Chondrocyte (in vitro differentiated cells): ENCODE results near the gene CLIC4. TPM values are rescaled to one million over a fixed set of nuclear protein-coding genes. Genes with fewer than 3 reads are reported as not detected.

Experiments
- DNase-seq: peaks from one replicate; pipeline ENCODE4 v3.0.0; 2021; ENCODE audit warnings: mixed read lengths, low spot score
- H3K27ac Mint-ChIP-seq: one replicate; pipeline ENCODE4 v1.8.0; 2021; ENCODE audit warnings: mild to moderate bottlenecking, moderate library complexity, mixed read lengths; ENCODE audit not compliant: unreplicated experiment
- H3K27me3 Mint-ChIP-seq: 2 replicates; pipeline ENCODE4 v1.8.0; 2021; ENCODE audit warnings: low read depth, mixed read lengths
- H3K36me3 Mint-ChIP-seq: 2 replicates; pipeline ENCODE4 v1.8.0; 2021; ENCODE audit warnings: low read depth, mixed read lengths
- H3K4me1 Mint-ChIP-seq: 2 replicates; pipeline ENCODE4 v1.8.0; 2021; ENCODE audit warnings: low read depth, mild to moderate bottlenecking, mixed read lengths
- H3K4me3 Mint-ChIP-seq: one replicate; pipeline ENCODE4 v1.8.0; 2021; ENCODE audit warnings: mild to moderate bottlenecking, moderate library complexity, mixed read lengths; ENCODE audit not compliant: unreplicated experiment
- H3K9me3 Mint-ChIP-seq: 2 replicates; pipeline ENCODE4 v1.8.0; 2021; ENCODE audit warnings: low read depth, mixed read lengths
- total RNA-seq: library from RNA; stranded (reverse); gene quantifications from 3 replicates; pipeline ENCODE4 v1.2.1, GENCODE V29; 2021
- TF ChIP-seq, protein P1 (sequence below): fragments of 200-600 bp; sonication (generic); IDR thresholded peaks from 2 replicates; pipeline ENCODE4 v1.5.0; 2021; ENCODE audit warnings: antibody characterized with exemption, mild to moderate bottlenecking, moderate library complexity

The CLIC4 gene
- total RNA-seq, 1 donor from 2014 or later, result 411 TPM

DNA sequence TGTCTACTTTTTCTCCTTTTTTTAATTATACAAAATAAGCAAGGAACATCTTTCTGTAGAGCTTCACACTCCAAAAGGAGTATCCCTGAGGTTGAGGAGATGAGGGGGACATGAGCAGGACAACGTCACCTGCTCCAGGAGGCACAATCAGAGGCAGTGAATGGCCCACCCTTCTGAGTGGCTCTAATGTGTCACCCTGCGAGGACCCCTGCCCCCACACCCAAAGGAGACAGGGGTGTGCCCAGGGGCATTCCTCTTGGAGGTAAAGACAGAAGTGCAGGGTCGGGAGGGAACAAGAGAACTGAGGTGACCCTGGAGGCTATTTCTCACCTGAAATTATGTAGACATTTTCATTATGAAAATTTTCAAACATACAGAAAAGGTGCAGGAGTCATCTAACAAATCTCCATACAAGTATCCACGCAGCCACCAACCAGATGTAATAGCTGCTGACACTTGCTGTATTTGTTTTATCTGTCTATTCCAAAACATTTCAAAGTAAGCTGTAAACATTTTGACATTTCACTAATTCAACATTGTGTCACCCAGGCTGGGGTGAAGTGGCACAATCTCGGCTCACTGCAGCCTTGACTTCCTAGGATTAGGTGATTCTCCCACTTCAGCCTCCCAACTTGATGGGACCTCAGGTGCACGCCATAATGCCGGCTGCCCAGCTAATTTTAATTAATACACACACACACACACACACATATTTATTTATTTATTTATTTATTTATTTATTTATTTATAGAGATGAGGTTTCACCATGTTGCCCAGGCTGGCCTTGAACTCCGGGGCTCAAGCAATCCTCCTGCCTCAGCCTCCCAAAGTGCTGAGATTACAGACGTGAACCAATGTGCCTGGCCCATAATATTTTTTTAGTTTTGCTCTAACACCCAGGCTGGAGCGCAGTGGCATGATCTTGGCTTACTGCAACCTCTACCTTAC, 114.1 kb downstream of the CLIC4 start:
- no peaks in the 10 kb centered on the region for H3K36me3 Mint-ChIP-seq
- peaks cover under 1% of the 10 kb centered on the region for H3K4me1 Mint-ChIP-seq
- H3K27ac Mint-ChIP-seq, result no peak overlapping the region
- DNase-seq, result no peak
- no peaks in the 10 kb centered on the region for H3K27me3 Mint-ChIP-seq
- TF ChIP-seq, protein P1, sequence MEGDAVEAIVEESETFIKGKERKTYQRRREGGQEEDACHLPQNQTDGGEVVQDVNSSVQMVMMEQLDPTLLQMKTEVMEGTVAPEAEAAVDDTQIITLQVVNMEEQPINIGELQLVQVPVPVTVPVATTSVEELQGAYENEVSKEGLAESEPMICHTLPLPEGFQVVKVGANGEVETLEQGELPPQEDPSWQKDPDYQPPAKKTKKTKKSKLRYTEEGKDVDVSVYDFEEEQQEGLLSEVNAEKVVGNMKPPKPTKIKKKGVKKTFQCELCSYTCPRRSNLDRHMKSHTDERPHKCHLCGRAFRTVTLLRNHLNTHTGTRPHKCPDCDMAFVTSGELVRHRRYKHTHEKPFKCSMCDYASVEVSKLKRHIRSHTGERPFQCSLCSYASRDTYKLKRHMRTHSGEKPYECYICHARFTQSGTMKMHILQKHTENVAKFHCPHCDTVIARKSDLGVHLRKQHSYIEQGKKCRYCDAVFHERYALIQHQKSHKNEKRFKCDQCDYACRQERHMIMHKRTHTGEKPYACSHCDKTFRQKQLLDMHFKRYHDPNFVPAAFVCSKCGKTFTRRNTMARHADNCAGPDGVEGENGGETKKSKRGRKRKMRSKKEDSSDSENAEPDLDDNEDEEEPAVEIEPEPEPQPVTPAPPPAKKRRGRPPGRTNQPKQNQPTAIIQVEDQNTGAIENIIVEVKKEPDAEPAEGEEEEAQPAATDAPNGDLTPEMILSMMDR, result no peak
- H3K9me3 Mint-ChIP-seq, result no peaks in the 10 kb centered on the region
- no peak overlapping the region for H3K4me3 Mint-ChIP-seq

DNA sequence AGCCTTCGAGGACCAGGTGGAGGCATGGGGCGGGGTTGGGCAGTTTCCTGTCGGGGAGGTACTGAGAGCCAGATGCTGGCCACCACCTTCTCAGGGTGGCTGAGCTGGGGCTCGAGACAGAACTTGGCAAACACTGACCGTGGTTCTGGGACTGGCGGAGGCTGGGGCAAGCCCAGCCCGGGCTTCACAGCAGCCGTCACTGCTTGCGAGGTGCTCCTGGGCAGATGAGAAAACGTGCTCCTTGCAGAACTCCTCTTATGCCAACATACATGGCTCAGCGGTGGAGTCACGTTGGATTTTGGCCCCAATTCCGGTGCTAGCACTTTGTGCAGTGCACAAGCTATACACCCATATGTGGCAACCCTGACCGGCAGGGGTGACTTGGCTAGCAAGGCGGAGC, 115.6 kb downstream of the CLIC4 start:
- Mint-ChIP-seq H3K4me1 (peaks cover 4% of the 10 kb centered on the region), H3K36me3 (no peaks in the 10 kb centered on the region), H3K4me3 (no peak overlapping the region), H3K9me3 (no peaks in the 10 kb centered on the region), H3K27ac (no peak overlapping the region), H3K27me3 (no peaks in the 10 kb centered on the region)
- no peak for DNase-seq
- TF ChIP-seq, protein P1, result no peak

DNA sequence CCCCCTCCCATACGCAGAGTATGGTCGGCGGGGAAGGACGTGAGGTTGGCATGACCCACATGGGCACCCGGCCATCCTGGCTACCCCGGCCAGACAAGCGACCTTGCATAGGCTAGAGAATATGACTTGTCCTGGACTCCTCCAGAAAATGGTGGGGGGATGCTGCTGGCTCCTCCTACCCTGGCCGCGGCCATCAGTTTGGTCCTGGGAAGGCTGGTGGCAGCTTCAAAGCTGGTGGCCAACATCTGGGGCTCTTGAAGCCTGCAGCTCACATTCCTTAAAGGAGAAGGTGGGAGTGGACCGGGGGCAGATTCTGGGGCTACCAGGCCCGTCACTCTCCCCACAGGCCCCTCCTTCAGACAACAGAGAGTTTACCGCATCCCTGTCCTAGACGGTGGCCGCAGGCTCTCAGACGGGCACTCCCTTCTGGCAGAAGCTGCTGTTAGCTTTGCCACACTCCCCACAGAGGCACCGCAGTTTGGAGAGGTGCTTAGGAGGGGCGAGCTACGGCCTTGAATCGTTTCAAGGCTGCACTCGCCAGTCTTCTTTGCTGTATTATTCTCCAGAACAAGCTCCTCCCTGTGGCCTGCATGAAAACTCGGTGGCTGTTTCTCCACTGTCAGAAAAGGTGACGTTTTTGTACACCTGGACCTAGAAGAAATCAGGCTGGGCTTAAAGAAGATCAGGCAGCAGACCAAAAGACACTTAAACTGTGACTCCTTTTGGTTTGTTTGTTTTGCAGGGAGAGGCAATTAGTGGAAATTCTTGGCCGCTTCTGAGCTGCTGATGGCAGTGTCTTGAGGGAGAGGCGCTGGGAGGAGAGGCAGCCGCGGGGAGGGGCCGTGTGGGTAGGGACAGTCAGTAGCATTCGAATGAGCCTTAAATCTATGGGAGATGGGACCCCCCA, 116.8 kb downstream of the CLIC4 start:
- TF ChIP-seq, protein P1, result peak; percentile 33
- Mint-ChIP-seq H3K4me3 (no peak overlapping the region), H3K27ac (no peak overlapping the region), H3K9me3 (no peaks in the 10 kb centered on the region), H3K4me1 (peaks cover 4% of the 10 kb centered on the region), H3K36me3 (no peaks in the 10 kb centered on the region), H3K27me3 (peaks cover 5% of the 10 kb centered on the region)
- no peak for DNase-seq

DNA sequence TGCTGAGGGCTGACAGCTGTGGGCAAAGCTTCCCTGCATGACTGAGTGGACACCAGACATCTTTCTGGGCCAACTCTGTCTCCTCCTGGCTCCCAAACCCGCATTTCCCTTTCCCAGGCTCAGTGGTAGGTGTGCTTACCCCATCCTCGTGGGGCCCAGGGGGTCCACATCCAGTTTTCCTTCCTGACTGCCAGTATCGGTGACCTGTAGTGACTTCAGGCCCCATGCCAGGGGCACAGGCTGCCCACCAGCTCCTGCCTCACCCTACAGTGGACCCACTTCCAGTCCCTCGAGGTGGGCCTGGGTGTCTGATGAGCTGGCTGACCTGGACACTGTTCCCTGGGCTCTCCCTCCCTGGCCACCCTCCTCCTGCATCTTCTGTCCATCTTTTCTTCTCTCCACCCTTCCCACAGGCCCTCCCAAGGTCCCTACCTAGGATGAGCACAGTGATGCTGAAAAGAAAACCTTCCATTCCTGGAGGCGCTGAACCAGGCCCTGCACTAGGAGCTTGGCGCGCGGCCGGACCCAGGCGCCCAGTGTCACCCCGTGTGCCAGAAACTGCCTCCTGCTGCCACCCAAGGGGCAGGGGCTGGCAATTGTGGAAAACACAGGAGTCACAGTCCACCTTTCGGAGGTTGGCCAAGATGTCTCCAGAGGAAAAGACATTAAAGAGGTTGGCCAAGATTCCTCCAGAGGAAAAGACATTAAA, 117.7 kb downstream of the CLIC4 start:
- no peak overlapping the region for H3K4me3 Mint-ChIP-seq
- TF ChIP-seq, protein P1, result no peak
- DNase-seq, result no peak
- H3K27me3 Mint-ChIP-seq, result peaks cover 11% of the 10 kb centered on the region
- no peaks in the 10 kb centered on the region for H3K9me3 Mint-ChIP-seq
- peaks cover 1% of the 10 kb centered on the region for H3K36me3 Mint-ChIP-seq
- H3K27ac Mint-ChIP-seq, result no peak overlapping the region
- H3K4me1 Mint-ChIP-seq, result peaks cover 4% of the 10 kb centered on the region
